SK-N-SH treated with all-trans-retinoic acid at 6 μM for 48 hours (cell line): ENCODE data around the gene EFCAB7.

Source experiments
- ARNTL ChIP-seq: fragments of 450-650 bp; formaldehyde crosslinking; IDR thresholded peaks from 2 replicates; pipeline ENCODE4 v1.5.0; 2020; ENCODE audit warnings: low read depth, mild to moderate bottlenecking, moderate library complexity, borderline replicate concordance
- CSRNP3 ChIP-seq: fragments of 250-450 bp; sonication (Bioruptor Pico); IDR thresholded peaks from 2 replicates; pipeline ENCODE4 v1.5.1; 2021; ENCODE audit warnings: mild to moderate bottlenecking, moderate library complexity
- POU6F1 ChIP-seq: fragments of 250-450 bp; sonication (Bioruptor Pico); IDR thresholded peaks from 2 replicates; pipeline ENCODE4 v1.8.0; 2021; ENCODE audit warnings: low read depth, mild to moderate bottlenecking, moderate library complexity, borderline replicate concordance
- PPARA ChIP-seq: fragments of 250-450 bp; sonication (Bioruptor Pico); IDR thresholded peaks from 2 replicates; pipeline ENCODE4 v1.5.0; 2020; ENCODE audit warnings: mild to moderate bottlenecking, borderline replicate concordance
- RARB ChIP-seq: fragments of 250-450 bp; sonication (Bioruptor Pico); IDR thresholded peaks from 2 replicates; pipeline ENCODE4 v1.8.0; 2021; ENCODE audit warnings: mild to moderate bottlenecking, moderate library complexity
- TCF4 ChIP-seq: fragments of 250-450 bp; sonication (Bioruptor Pico); IDR thresholded peaks from 2 replicates; pipeline ENCODE4 v1.8.0; 2021; ENCODE audit warnings: mild to moderate bottlenecking, moderate library complexity, borderline replicate concordance
- TOX ChIP-seq: fragments of 250-450 bp; sonication (Bioruptor Pico); IDR thresholded peaks from 2 replicates; pipeline ENCODE4 v1.8.0; 2021; ENCODE audit warnings: mild to moderate bottlenecking, moderate library complexity, borderline replicate concordance
- ZFP3 ChIP-seq: fragments of 250-450 bp; sonication (Bioruptor Pico); IDR thresholded peaks from 2 replicates; pipeline ENCODE4 v1.5.0; 2020; ENCODE audit warnings: mild to moderate bottlenecking, moderate library complexity
- ZFP30 ChIP-seq: fragments of 450-650 bp; formaldehyde crosslinking; IDR thresholded peaks from 2 replicates; pipeline ENCODE4 v1.5.0; 2022; ENCODE audit warnings: mild to moderate bottlenecking, moderate library complexity
- ZNF565 ChIP-seq: fragments of 450-650 bp; formaldehyde crosslinking; conservative IDR thresholded peaks from 2 replicates; pipeline ENCODE4 v1.5.0; 2020; ENCODE audit warnings: low read depth, mild to moderate bottlenecking, moderate library complexity
- ZNF70 ChIP-seq: fragments of 450-650 bp; formaldehyde crosslinking; IDR thresholded peaks from 2 replicates; pipeline ENCODE4 v1.5.0; 2020; ENCODE audit warnings: mild to moderate bottlenecking, moderate library complexity
- TF ChIP-seq, protein P1 (sequence below): fragments of 250-450 bp; sonication (Bioruptor Pico); IDR thresholded peaks from 2 replicates; pipeline ENCODE4 v1.5.1; 2020; ENCODE audit warnings: low read depth, mild to moderate bottlenecking, moderate library complexity
- TF ChIP-seq, protein P2 (sequence below): fragments of 250-450 bp; sonication (Bioruptor Pico); IDR thresholded peaks from 2 replicates; pipeline ENCODE4 v1.8.0; 2020; ENCODE audit warnings: mild to moderate bottlenecking, moderate library complexity, borderline replicate concordance

- no peak for TF ChIP-seq TCF4
- no peak for TF ChIP-seq CSRNP3
- TF ChIP-seq, protein P1, sequence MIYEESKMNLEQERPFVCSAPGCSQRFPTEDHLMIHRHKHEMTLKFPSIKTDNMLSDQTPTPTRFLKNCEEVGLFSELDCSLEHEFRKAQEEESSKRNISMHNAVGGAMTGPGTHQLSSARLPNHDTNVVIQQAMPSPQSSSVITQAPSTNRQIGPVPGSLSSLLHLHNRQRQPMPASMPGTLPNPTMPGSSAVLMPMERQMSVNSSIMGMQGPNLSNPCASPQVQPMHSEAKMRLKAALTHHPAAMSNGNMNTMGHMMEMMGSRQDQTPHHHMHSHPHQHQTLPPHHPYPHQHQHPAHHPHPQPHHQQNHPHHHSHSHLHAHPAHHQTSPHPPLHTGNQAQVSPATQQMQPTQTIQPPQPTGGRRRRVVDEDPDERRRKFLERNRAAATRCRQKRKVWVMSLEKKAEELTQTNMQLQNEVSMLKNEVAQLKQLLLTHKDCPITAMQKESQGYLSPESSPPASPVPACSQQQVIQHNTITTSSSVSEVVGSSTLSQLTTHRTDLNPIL (CRISPR knock-in tag) = no peak
- no peak for TF ChIP-seq POU6F1
- TF ChIP-seq, protein P2, sequence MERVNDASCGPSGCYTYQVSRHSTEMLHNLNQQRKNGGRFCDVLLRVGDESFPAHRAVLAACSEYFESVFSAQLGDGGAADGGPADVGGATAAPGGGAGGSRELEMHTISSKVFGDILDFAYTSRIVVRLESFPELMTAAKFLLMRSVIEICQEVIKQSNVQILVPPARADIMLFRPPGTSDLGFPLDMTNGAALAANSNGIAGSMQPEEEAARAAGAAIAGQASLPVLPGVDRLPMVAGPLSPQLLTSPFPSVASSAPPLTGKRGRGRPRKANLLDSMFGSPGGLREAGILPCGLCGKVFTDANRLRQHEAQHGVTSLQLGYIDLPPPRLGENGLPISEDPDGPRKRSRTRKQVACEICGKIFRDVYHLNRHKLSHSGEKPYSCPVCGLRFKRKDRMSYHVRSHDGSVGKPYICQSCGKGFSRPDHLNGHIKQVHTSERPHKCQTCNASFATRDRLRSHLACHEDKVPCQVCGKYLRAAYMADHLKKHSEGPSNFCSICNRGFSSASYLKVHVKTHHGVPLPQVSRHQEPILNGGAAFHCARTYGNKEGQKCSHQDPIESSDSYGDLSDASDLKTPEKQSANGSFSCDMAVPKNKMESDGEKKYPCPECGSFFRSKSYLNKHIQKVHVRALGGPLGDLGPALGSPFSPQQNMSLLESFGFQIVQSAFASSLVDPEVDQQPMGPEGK = no peak
- no peak for TF ChIP-seq ZFP3 (CRISPR knock-in tag)
- no peak for TF ChIP-seq TOX (CRISPR knock-in tag)
- TF ChIP-seq ZNF70 (CRISPR knock-in tag) = no peak
- TF ChIP-seq ARNTL (CRISPR knock-in tag) = no peak
- TF ChIP-seq PPARA = no peak
- no peak for TF ChIP-seq ZFP30 (CRISPR knock-in tag)
- TF ChIP-seq RARB (CRISPR knock-in tag) = no peak
- TF ChIP-seq ZNF565 (CRISPR knock-in tag) = no peak
Observed at GRCh38 chr1:63548877-63549276, 25.6 kb downstream of the EFCAB7 start.
